GM04503 (cell line): ENCODE measurements around the gene CNTNAP1.
A peak's percentile ranks its signal among the peaks of the same experiment; 100 is the strongest.
"Not testable (repeated sequence)": the region's sequence is repeated elsewhere in the genome, so short reads cannot be mapped to it uniquely, and the experiment has no call there.

ENCODE experiments used
- DNase-seq: peaks from one replicate; pipeline ENCODE4 v3.0.0-alpha.2; 2012; ENCODE audit warnings: low read depth

The CNTNAP1 gene

DNA sequence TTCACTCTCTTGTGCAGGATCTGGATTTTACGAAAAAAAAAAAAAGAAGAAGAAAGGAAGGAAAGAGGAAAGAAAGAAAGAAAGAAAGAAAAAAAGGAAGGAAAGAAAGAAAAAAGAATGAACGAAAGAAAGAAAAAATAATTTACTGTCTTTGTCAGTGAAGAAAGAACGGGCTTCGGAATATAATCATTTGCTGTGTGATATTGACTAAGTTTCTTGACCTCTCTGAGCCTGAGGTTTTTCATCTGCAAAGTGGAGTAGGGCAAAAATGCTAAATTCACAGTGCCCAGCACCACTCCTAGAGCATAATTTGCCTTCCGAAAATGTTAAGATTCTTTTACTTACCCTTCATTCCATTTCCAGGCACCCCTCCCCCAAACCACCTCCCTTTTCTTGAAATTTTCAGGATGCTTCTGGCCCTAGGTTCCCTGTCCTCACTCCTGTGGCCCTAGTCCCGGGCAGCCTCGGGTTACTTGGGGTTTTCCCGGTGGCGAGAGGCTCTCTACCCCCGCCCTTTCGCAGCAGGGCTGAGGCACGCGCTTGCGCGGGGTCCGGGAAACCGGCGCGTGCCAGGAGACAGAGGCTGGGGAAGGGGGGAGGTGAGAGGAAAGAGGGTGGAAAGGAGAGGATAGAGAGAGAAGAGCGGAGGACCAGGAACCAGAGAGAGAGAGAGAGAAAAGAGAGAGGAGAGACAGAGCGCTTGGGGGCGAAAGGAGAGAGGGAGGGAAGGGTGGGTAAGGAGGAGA is at the start of gene CNTNAP1:
Gene CNTNAP1 (plus strand): TSS at position 556 of the 746 bp plus-strand sequence. CDS start 299 bp downstream, outside the sequence.
- peak; percentile 32 for DNase-seq

- no peak for DNase-seq
Measured at GRCh38 chr17:42632949-42633444, 49.3 kb upstream of the CNTNAP1 start.

- no peak for DNase-seq
Measured at GRCh38 chr17:42639525-42640113, 42.7 kb upstream of the CNTNAP1 start.

GRCh38 chr17:42640121-42640520 is 42.2 kb upstream of the CNTNAP1 start:
- DNase-seq: no peak

DNA sequence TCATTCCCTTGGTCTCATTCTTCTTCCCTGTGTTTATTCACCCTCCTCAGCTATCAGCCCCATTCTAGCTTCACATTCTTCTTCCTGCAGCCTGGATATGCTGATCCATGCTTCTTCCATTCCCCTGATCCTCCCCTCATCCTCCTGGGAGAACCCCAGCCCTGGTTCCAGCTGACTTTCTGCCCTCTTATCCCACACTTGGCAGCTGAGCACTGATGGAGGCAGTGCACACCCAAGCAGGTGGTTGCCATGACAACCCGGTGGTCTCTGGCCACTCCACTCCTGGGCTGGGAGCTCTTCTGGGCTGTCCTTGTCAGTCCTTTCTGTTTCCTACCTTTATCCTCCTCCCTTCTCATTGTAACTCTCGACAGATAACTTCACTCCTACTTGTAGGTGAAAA is 40.0 kb upstream of the CNTNAP1 start:
- DNase-seq: no peak

GRCh38 chr17:42647778-42648177 is 34.6 kb upstream of the CNTNAP1 start:
- no peak for DNase-seq

- DNase-seq: no peak
Measured at GRCh38 chr17:42651392-42651791, 30.9 kb upstream of the CNTNAP1 start.

GRCh38 chr17:42653179-42654124 is 28.9 kb upstream of the CNTNAP1 start:
- DNase-seq: peak; percentile 52

GRCh38 chr17:42655528-42655927 is 26.8 kb upstream of the CNTNAP1 start:
- DNase-seq: peak; percentile 35

- no peak for DNase-seq
Measured at GRCh38 chr17:42657824-42658588, 24.3 kb upstream of the CNTNAP1 start.

GRCh38 chr17:42659079-42659931 is 23.0 kb upstream of the CNTNAP1 start, which contains the start of gene TUBG2:
TUBG2 (plus strand) TSS chr17:42659284; CDS start chr17:42659504, 220 bp downstream.
- peak; percentile 53 for DNase-seq

GRCh38 chr17:42659932-42660274 is 22.4 kb upstream of the CNTNAP1 start:
- DNase-seq: not testable (repeated sequence)

DNA sequence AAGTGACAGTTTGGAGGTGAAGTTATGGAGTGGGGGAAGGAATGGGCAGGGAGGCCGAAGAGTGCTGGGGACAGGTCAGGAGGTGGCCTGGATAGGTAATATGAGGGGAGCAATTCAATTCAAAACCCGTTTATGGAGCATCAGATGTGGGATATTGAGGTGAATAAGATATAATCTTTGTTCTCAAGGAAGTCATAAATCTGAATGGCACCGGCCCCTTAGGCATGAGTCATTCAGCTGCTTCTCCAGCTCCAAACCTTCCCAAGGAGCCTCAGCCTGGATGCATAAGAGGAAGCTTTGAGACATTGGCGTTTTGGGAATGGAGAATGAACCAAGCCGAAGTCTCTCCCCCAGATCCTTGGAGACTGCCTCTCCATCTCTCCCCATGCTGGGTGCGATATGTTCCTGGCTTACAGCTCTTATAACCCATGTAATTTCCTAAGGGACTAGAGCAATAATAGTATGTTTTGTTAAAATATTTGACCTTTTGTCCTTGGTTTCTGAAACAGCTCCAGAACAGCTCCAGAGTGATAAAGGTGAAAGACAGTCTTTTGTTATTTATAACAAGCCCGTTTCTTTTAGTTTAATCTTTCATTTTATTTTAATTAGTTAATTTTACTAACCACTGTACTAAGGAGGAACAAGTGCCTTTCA is 21.5 kb upstream of the CNTNAP1 start:
- peak; percentile 44 for DNase-seq

DNA sequence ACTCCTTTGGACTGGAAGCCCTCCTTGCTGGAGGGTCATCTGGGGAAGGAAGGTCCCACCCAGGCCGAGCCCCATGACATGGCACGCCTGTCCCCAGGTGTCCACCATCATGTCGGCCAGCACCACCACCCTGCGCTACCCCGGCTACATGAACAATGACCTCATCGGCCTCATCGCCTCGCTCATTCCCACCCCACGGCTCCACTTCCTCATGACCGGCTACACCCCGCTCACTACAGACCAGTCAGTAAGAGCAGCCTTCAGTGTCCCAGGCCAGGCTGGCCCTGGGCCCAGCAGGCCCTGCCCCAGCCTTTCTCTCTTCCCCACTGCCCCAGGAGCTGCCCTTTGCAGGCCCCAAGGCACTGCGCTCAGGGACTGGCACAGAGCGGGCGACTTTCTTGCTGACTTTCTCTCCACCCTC is 16.7 kb upstream of the CNTNAP1 start:
- no peak for DNase-seq

DNA sequence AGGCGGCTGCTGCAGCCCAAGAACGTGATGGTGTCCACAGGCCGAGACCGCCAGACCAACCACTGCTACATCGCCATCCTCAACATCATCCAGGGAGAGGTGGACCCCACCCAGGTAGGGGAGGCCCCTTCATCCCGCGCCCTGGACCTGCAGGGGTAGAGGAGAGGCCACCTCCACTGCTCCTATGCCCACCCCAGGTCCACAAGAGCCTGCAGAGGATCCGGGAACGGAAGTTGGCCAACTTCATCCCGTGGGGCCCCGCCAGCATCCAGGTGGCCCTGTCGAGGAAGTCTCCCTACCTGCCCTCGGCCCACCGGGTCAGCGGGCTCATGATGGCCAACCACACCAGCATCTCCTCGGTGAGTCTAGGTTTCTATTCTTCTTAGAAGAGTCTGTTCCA is 16.2 kb upstream of the CNTNAP1 start:
- not testable (repeated sequence) for DNase-seq

DNA sequence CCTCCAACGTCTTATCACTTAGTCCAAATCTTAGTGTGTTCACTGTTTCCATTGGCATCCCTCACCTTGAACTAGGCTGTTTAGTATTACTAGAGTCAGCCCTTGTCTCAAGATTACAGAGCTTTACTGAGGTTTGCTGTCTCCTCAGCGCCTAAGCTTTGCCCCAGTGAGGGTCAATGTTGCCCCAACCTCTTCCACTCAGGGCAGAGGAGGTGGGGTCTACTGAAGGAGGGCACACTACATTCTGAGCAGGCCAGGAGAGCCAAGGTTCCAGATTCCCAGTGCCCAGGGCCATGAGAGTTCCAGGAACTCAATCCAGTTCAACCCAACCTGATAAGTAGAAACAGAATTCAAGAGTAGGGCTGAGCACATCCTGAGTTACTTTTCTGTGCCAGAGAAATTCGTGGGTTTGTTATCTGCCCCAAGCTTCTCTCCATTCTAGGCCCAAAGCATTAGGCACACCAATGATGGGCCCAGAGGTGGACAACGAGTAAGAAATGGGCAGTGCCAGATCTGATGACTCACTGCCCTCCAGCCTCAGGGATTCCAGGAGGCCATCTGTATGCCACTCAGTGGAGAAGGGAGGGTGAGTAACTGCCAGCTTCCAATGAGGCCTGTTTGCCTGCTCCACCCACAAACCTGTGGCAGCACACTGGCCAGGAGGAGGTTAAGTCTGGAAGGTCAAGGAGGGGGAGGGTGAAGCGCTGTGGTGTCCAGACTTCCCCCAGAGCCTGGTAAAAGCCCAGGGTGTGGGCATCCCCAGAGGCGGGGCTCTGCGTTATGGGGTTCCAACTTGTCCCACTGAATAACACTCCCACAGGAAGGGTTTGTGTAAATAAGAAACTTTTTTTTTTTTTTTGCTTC is 15.0 kb upstream of the CNTNAP1 start:
- peak; percentile 69 for DNase-seq

GRCh38 chr17:42669705-42669976 is 12.7 kb upstream of the CNTNAP1 start:
- no peak for DNase-seq

DNA sequence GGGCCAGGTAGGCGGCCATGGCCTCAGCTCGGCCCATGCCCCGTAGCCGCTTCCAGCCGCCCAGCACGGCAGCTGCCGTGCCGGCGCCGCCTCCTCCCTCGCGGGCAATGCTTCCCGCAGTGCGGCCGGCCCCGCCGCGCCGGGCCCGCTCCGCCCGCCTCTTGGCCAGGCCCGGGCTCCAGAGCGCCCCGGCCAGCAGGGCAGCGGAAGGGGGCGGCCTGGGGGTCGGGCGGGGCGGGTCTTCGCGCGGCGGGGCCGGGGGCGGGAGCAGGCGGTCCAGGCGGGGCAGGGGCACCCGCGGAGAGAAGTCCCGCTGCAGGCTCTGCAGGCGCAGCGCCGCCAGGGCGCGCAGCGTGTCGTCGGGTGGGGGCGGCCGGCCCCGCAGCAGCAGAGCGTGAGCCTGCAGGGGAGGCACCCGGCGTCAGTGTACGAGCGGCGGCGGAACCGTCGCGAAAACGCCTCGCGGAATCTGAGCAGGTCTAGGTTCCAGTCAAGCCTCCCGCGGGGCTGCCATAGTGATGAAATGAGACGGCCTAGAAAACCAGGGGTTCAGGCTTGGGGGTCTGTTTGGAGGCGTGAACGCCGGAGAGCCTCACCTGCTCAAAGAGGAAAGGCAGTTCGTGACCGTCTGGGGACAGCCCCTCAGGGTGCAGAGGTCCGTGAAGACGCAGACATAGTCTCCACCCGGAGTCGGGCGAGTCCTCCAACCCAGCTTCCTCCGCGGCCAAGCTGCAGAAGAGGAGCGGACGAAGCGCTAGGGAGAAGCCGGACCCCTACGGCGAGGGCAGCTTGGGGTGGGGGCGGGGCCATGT is 12.1 kb upstream of the CNTNAP1 start:
- no peak for DNase-seq
